Gastroesophageal sphincter (tissue), 4 donors: Measurements from ENCODE around the gene CSMD2. TPM values are rescaled to one million over a fixed set of nuclear protein-coding genes. Genes with fewer than 3 reads are reported as not detected.

Source experiments
- ATAC-seq: fragments of 150-250 bp; one replicate; pipeline ENCODE4 v1.9.1; 2016; ENCODE audit warnings: mild to moderate bottlenecking, moderate library complexity
- H3K27ac ChIP-seq, 4 donors: fragments of 200-600 bp; sonication (generic) in 3 of 4; 1 replicate in 3 of 4; 2 replicates in 1 of 4; pipeline ENCODE4 v1.5.1; 2016 to 2019
- H3K27me3 ChIP-seq: fragments of 200-600 bp; sonication (generic); one replicate; pipeline ENCODE4 v1.5.1; 2019
- H3K36me3 ChIP-seq, 2 donors: fragments of 200-600 bp; sonication (generic); one replicate each; pipeline ENCODE4 v1.5.1; 2019; ENCODE audit warnings: control low read depth in 1 of 2
- H3K4me1 ChIP-seq, 3 donors: fragments of 200-600 bp; sonication (generic); 1 replicate in 2 of 3; 2 replicates in 1 of 3; pipeline ENCODE4 v1.5.1; 2016 to 2019; ENCODE audit warnings: control low read depth in 2 of 3
- H3K4me3 ChIP-seq, 2 donors: fragments of 200-600 bp; sonication (generic); one replicate each; pipeline ENCODE4 v1.5.1; 2019; ENCODE audit warnings: mild to moderate bottlenecking in 1 of 2, moderate library complexity in 1 of 2
- H3K9me3 ChIP-seq, 3 donors: fragments of 200-600 bp; sonication (generic); one replicate each; pipeline ENCODE4 v1.5.1; 2017 to 2019; ENCODE audit warnings: control low read depth in 2 of 3
- CTCF ChIP-seq, 4 experiments: fragments of 200-600 bp in 2 of 4; fragments of 450-650 bp in 2 of 4; sonication (generic) in 1 of 4; IDR thresholded peaks; one replicate each; pipeline ENCODE4 v1.5.1; 2017 to 2019; ENCODE audit warnings: antibody characterized with exemption in 4 of 4, mild to moderate bottlenecking in 2 of 4, moderate library complexity in 2 of 4
- EP300 ChIP-seq: sonication (generic); formaldehyde crosslinking; IDR thresholded peaks from one replicate; pipeline ENCODE4 v1.6.1; 2017; ENCODE audit warnings: antibody characterized with exemption, mild to moderate bottlenecking
- POLR2A ChIP-seq, 2 donors: fragments of 450-650 bp; IDR thresholded peaks; one replicate each; pipeline ENCODE4 v1.6.1; 2017; ENCODE audit warnings: antibody characterized with exemption in 2 of 2, mild to moderate bottlenecking in 2 of 2, moderate library complexity in 1 of 2
- POLR2AphosphoS5 ChIP-seq: sonication (generic); formaldehyde crosslinking; IDR thresholded peaks from one replicate; pipeline ENCODE4 v1.6.1; 2017; ENCODE audit warnings: antibody characterized with exemption
- WGBS, 2 donors: methylation state at CpG; one replicate each; pipeline ENCODE4 v1.1.5; 2018; ENCODE audit warnings: low coverage in 1 of 2; 5-methylcytosine and 5-hydroxymethylcytosine counted together
- total RNA-seq, 4 donors: library from RNA; depleted of rRNA; stranded (reverse); fragments of >200 nt; gene quantifications; one replicate each; pipeline ENCODE4 v1.1.0, GENCODE V29; 2016

Gene CSMD2
- total RNA-seq, 4 donors from 2014 or later, result 0.22 to 2.5 (median 0.37) TPM

GRCh38 chr1:34028381-34029055 lies 136.5 kb downstream of the CSMD2 start:
- Histone ChIP-seq H3K9me3 (no peaks in the 10 kb centered on the region), H3K4me1 (no peaks in the 10 kb centered on the region), H3K36me3 (no peaks in the 10 kb centered on the region), H3K27me3 (peaks cover 27% of the 10 kb centered on the region), H3K4me3 (no peak overlapping the region), H3K27ac (no peak overlapping the region)
- WGBS, 2 donors, result 83 to 89% methylated on average over 9 to 10 of the region's 11 CpGs
- ATAC-seq, result no peak
- TF ChIP-seq CTCF (IDR thresholded peaks at IDR 0.05), result no peak
- TF ChIP-seq POLR2AphosphoS5, result no peak
- no peak for TF ChIP-seq POLR2A (IDR thresholded peaks at IDR 0.05)
- TF ChIP-seq EP300, result no peak

DNA sequence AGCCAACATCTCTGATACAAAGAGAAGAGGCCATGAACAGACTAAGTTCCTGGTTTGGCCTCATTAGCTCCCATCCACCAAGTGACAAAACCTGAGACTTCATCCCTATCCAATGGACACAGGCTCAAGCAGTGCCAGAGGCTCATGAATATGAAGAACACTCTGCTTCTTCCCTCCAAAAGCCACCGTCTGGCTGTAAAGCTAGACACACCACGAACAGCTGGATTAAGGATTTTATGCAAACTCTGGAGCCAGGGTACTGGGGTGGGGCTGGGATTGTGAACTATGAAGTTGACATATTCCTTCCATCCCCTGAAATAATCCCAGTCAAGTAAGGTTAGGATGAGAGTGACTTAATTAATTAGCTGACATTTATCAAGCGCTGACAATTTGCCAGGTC lies 139.4 kb downstream of the CSMD2 start:
- peaks cover 29% of the 10 kb centered on the region for H3K27me3 ChIP-seq
- no peaks in the 10 kb centered on the region for H3K36me3 ChIP-seq
- WGBS, 2 donors, result 33 to 69% methylated on average over 1 to 3 of the region's 3 CpGs
- no peak overlapping the region for H3K4me3 ChIP-seq
- TF ChIP-seq EP300 (no peak), CTCF (IDR thresholded peaks at IDR 0.05) (no peak), POLR2A (IDR thresholded peaks at IDR 0.05) (no peak), POLR2AphosphoS5 (no peak)
- no peaks in the 10 kb centered on the region for H3K4me1 ChIP-seq
- ATAC-seq, result no peak
- no peaks in the 10 kb centered on the region for H3K9me3 ChIP-seq
- H3K27ac ChIP-seq, result no peak overlapping the region

DNA sequence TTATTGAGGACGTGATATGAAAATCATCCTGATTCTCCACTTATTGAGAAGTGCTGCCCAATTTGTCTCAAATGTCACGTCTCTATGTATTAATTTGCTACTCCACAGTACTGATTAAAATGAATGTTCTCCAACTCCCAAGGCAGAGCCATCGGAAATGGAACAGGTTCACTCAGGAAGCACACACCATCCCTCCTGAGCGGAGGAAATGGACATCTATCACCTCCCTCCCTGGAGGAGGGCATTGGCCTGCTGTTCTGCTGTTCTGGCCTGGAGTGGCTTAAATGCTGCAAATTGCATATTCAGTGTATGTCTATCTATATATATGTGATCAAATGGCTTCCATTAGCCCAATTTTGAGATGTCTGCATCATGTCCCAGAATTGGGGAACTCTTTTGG lies 140.5 kb downstream of the CSMD2 start:
- Histone ChIP-seq H3K36me3 (no peaks in the 10 kb centered on the region), H3K9me3 (no peaks in the 10 kb centered on the region), H3K27me3 (peaks cover 36% of the 10 kb centered on the region), H3K4me1 (no peaks in the 10 kb centered on the region), H3K27ac (no peak overlapping the region), H3K4me3 (no peak overlapping the region)
- 60 to 71% methylated on average over 1 to 4 of the region's 4 CpGs for WGBS, 2 donors
- ATAC-seq, result no peak
- TF ChIP-seq POLR2A (IDR thresholded peaks at IDR 0.05), result no peak
- no peak for TF ChIP-seq EP300
- no peak for TF ChIP-seq POLR2AphosphoS5
- no peak for TF ChIP-seq CTCF (IDR thresholded peaks at IDR 0.05)

- H3K27me3 ChIP-seq, result peaks cover 45% of the 10 kb centered on the region
- no peak overlapping the region for H3K4me3 ChIP-seq
- H3K9me3 ChIP-seq, result no peaks in the 10 kb centered on the region
- 53 to 83% methylated on average over 1 to 2 of the region's 7 CpGs for WGBS, 2 donors
- no peaks in the 10 kb centered on the region for H3K4me1 ChIP-seq
- no peaks in the 10 kb centered on the region for H3K36me3 ChIP-seq
- no peak overlapping the region for H3K27ac ChIP-seq
- no peak for TF ChIP-seq POLR2AphosphoS5
- no peak for TF ChIP-seq CTCF (IDR thresholded peaks at IDR 0.05)
- no peak for TF ChIP-seq POLR2A (IDR thresholded peaks at IDR 0.05)
- TF ChIP-seq EP300, result no peak
- ATAC-seq, result no peak
These were observed 145.1 kb downstream of the CSMD2 start for GRCh38 chr1:34019741-34020552.
